Stomach (tissue), 4 donors: Measurements from ENCODE around the gene HELLS.
"Not testable (repeated sequence)": the region's sequence is repeated elsewhere in the genome, so short reads cannot be mapped to it uniquely, and the experiment has no call there.

ENCODE experiments used
- CTCF ChIP-seq, 7 experiments: fragments of 450-650 bp in 4 of 7; fragments of 200-600 bp in 3 of 7; sonication (generic) in 3 of 7; IDR thresholded peaks; one replicate each; pipeline ENCODE4 v1.5.1; 2016 to 2019; ENCODE audit warnings: antibody characterized with exemption in 7 of 7, control low read depth in 2 of 7, mild to moderate bottlenecking in 1 of 7
- EP300 ChIP-seq: sonication (generic); formaldehyde crosslinking; IDR thresholded peaks from one replicate; pipeline ENCODE4 v1.6.1; 2017; ENCODE audit warnings: antibody characterized with exemption
- POLR2A ChIP-seq, 4 donors: fragments of 450-650 bp; IDR thresholded peaks; one replicate each; pipeline ENCODE4 v1.6.1; 2016; ENCODE audit warnings: antibody characterized with exemption in 4 of 4, control low read depth in 2 of 4, mild to moderate bottlenecking in 1 of 4, moderate library complexity in 1 of 4
- POLR2AphosphoS5 ChIP-seq, 3 donors: sonication (generic); formaldehyde crosslinking; IDR thresholded peaks; one replicate each; pipeline ENCODE4 v1.6.1; 2016; ENCODE audit warnings: antibody characterized with exemption in 3 of 3

- not testable (repeated sequence) for TF ChIP-seq POLR2A (IDR thresholded peaks at IDR 0.05); EP300; CTCF (IDR thresholded peaks at IDR 0.05); POLR2AphosphoS5 (IDR thresholded peaks at IDR 0.05)
Observed at GRCh38 chr10:94542282-94542681, 3.3 kb upstream of the HELLS start.
